A549 (cell line): ENCODE measurements around the gene TPD52L1.

Source experiments
- BHLHE40 ChIP-seq: IDR thresholded peaks from 2 replicates; pipeline ENCODE4 v1.6.1; 2012; ENCODE audit warnings: low read depth, low read length, inconsistent platforms
- CEBPB ChIP-seq, 2 experiments: fragments of >200 bp in 1 of 2; sonication (Bioruptor Twin) in 1 of 2; formaldehyde crosslinking in 1 of 2; IDR thresholded peaks; 2 replicates each; pipeline ENCODE4 v1.6.1; 2012 to 2016
- CHD4 ChIP-seq: fragments of 200-600 bp; sonication (generic); IDR thresholded peaks from 2 replicates; pipeline ENCODE4 v1.6.1; 2016; ENCODE audit warnings: antibody characterized with exemption, mild to moderate bottlenecking, borderline replicate concordance
- JUN ChIP-seq, 2 experiments: fragments of >200 bp; sonication (Bioruptor Twin); formaldehyde crosslinking; IDR thresholded peaks; 2 replicates in 1 of 2; 3 replicates in 1 of 2; pipeline ENCODE4 v1.6.1; 2016 to 2017
- KDM5A ChIP-seq: fragments of 200-600 bp; sonication (generic); IDR thresholded peaks from 2 replicates; pipeline ENCODE4 v1.6.1; 2016; ENCODE audit warnings: antibody characterized with exemption, mild to moderate bottlenecking
- NR3C1 ChIP-seq: fragments of >200 bp; sonication (Bioruptor Twin); formaldehyde crosslinking; IDR thresholded peaks from 3 replicates; pipeline ENCODE4 v1.6.1; 2017
- POLR2A ChIP-seq: IDR thresholded peaks from 2 replicates; pipeline ENCODE4 v1.6.1; 2012; ENCODE audit warnings: mild to moderate bottlenecking, low read length
- POLR2AphosphoS2 ChIP-seq: conservative IDR thresholded peaks from 2 replicates; pipeline ENCODE4 v1.6.1; 2012; ENCODE audit warnings: low read length, improper control_type of control experiment, inconsistent platforms
- TF ChIP-seq, protein P1 (sequence below): fragments of >200 bp; sonication (Bioruptor Twin); formaldehyde crosslinking; IDR thresholded peaks from 3 replicates; pipeline ENCODE4 v1.5.1; 2016

DNA sequence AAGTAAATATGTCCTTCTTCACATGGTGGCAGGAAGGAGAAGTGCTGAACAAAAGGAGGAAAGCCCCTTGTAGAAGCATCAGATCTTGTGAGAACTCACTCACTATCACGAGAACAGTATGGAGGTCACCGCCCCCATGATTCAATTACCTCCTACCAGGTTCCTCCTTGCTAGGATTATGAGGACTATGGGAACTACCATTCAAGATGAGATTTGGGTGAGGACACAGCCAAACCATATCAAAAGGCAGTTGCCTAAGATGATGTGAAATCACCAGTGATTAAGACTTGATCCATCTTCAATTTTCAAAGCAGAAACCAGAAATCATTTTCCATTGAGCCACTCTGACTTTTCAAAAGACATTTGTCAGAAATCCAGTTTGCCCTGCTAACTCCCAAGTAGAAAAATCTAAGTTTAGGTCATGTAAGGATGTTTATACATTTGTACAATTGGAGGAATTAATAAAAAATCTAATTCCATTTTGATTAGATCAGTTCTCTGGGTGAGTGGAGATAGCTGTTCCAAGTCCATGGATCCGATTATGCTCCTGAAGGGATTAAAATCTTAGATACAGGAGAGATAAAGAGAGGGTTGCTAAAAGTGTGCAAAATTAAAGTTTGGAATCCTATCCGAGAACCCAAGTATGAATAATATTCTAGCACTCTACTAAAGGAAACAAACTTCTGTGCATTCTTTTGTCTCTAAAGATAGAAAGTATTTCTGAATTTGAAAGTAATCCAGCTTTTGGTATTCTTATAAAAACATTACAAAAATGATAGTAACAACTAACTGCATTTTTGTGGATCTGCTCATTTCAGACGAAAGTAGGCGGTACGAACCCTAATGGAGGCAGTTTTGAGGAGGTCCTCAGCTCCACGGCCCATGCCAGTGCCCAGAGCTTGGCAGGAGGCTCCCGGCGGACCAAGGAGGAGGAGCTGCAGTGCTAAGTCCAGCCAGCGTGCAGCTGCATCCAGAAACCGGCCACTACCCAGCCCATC, 108.7 kb downstream of the TPD52L1 start:
- TF ChIP-seq BHLHE40 (no peak), JUN (IDR thresholded peaks at IDR 0.05) (no peak), NR3C1 (no peak), CHD4 (no peak), CEBPB (IDR thresholded peaks at IDR 0.05) (no peak), KDM5A (no peak), POLR2AphosphoS2 (no peak), POLR2A (no peak)
- TF ChIP-seq, protein P1, sequence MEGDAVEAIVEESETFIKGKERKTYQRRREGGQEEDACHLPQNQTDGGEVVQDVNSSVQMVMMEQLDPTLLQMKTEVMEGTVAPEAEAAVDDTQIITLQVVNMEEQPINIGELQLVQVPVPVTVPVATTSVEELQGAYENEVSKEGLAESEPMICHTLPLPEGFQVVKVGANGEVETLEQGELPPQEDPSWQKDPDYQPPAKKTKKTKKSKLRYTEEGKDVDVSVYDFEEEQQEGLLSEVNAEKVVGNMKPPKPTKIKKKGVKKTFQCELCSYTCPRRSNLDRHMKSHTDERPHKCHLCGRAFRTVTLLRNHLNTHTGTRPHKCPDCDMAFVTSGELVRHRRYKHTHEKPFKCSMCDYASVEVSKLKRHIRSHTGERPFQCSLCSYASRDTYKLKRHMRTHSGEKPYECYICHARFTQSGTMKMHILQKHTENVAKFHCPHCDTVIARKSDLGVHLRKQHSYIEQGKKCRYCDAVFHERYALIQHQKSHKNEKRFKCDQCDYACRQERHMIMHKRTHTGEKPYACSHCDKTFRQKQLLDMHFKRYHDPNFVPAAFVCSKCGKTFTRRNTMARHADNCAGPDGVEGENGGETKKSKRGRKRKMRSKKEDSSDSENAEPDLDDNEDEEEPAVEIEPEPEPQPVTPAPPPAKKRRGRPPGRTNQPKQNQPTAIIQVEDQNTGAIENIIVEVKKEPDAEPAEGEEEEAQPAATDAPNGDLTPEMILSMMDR = no peak
